ENCODE data around the gene DVL1. TPM values are rescaled to one million over a fixed set of nuclear protein-coding genes. Genes with fewer than 3 reads are reported as not detected.
A peak's percentile ranks its signal among the peaks of the same experiment; 100 is the strongest.

The DVL1 gene
- total and polyA plus RNA-seq, 2 of the 13 experiments (the other 11 are each of a cell fraction or from before 2014, with no cell fraction given), result 30.8 to 60.4 TPM

DNA sequence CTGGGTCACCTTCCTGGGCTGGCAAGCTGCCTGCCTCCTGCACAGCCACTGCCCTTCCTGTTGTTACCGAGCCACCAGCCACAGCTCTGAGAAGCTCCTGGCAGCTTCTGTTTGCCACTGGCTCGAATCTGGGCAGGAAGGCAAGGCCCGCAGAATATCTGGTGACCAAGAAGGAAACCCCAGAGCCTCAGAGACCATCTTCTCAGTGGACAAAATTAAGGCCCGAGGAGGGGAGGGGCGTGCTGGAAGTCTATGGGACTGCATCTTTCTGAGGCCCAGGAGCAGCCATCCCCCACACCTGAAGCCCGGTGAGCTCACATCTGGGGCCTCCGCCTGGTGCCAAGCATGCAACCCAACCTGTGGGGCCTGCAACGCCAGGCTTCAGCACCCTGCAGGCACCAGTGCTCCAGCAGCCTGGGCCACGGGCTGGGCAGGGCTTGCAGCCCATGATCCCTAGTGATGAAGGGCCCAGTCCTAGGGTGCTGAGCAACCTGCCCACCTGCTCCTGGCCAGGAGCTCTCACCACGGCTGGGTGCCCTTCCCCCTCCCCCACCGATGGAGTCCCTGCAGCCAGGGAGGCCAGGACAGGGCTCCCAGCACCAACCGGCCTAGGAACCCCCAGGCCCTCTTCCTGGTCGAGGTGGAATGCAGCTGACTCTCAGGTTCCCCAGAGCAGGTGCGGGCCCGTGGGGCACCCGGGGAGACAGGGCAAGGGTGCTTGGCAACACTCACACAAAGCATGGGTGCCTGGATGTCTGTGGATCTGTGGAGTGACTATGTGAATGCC, 23.7 kb downstream of the DVL1 start:
- Histone ChIP-seq H2AFZ (ENCODE audit: low read length) (no peak overlapping the region), H3K4me1 (ENCODE audit: insufficient read depth, low read length) (peaks cover 30% of the 10 kb centered on the region), H3K36me3 (replicated peaks in 1 of 2; ENCODE audit: control insufficient read depth in 1 of 2, insufficient read depth in 2 of 2, low read length in 2 of 2) (peaks cover 3 to 5% of the 10 kb centered on the region in 2 experiments; a peak in 2 of 5 replicates), H3K4me3 (replicated peaks in 1 of 3; ENCODE audit: insufficient read depth in 1 of 3, low read depth in 2 of 3, low read length in 3 of 3) (peak overlapping the region; percentile 68 to 96 (median 95)), H3K9ac (ENCODE audit: insufficient read depth, low read depth, low read length) (peak overlapping the region; percentile 90), H3K9me3 (ENCODE audit: low read length) (no peaks in the 10 kb centered on the region), H3K27me3 (ENCODE audit: control insufficient read depth in 1 of 2, insufficient read depth in 2 of 2, low read length in 2 of 2) (no peaks in the 10 kb centered on the region), H3K79me2 (ENCODE audit: insufficient read depth, low read length) (peaks cover 45% of the 10 kb centered on the region), H3K4me2 (ENCODE audit: low read depth, low read length) (peak overlapping the region; percentile 98), H3K27ac (ENCODE audit: extremely low read length, insufficient read depth, low read length) (peak overlapping the region; percentile 77), H4K20me1 (ENCODE audit: insufficient read depth, low read length) (peaks cover 5% of the 10 kb centered on the region; the same call in 1 of the 2 replicates)
- in situ Hi-C loops (cut with HindIII; ENCODE audit: extremely low pct_ligation_motif_present, low pct_unique_long_range_greater_than_20kb), result no loop called here
- ATAC-seq, result peak; percentile 10
- intact Hi-C loops (cut with micrococcal nuclease; ENCODE audit: unreplicated experiment), result loop anchor here (2.0 kb wide), 1 partner anchor 19 kb away; no protein-coding TSS in a partner anchor
- ChIA-PET CTCF (ENCODE audit: low intra/inter-chr PET ratio, low total read pairs) (no interaction called here), POLR2A (interaction anchor here (1.0 to 1.4 kb wide), 4 partner anchors 10 to 46 kb away, joined by 3 to 4 read pairs (median 3); no protein-coding TSS in a partner anchor)
- DNase-seq (ENCODE audit: low spot score), result no peak
- FAIRE-seq, result no peak
- 0% methylated on average over 3 of the region's 16 CpGs for WGBS (ENCODE audit: low lambda C conversion rate)
- no TSS peak for BruUV-seq (replicated peaks)
- TF ChIP-seq GATA4 (IDR thresholded peaks at IDR 0.05; ENCODE audit: borderline replicate concordance, low read depth) (no peak), MYNN (CRISPR knock-in tag; IDR thresholded peaks at IDR 0.05; ENCODE audit: low read depth) (0 out of 2 replicates have a peak, but pooled peaks have one; percentile 0), HES4 (CRISPR knock-in tag; IDR thresholded peaks at IDR 0.05; ENCODE audit: borderline replicate concordance) (no peak), TOE1 (CRISPR knock-in tag; IDR thresholded peaks at IDR 0.05) (no peak), KDM2A (CRISPR knock-in tag; IDR thresholded peaks at IDR 0.05; ENCODE audit: borderline replicate concordance, low read depth) (no peak), ARID2 (CRISPR knock-in tag; IDR thresholded peaks at IDR 0.05; ENCODE audit: borderline replicate concordance) (no peak), ZNF816 (CRISPR knock-in tag; IDR thresholded peaks at IDR 0.05; ENCODE audit: borderline replicate concordance) (no peak), ZIK1 (CRISPR knock-in tag; IDR thresholded peaks at IDR 0.05; ENCODE audit: borderline replicate concordance, low read depth) (0 out of 2 replicates have a peak, but pooled peaks have one; percentile 10), IKZF4 (CRISPR knock-in tag; IDR thresholded peaks at IDR 0.05; ENCODE audit: borderline replicate concordance, low read depth, not compliant biosample characterization) (peak; percentile 45), MTA1 (CRISPR knock-in tag; IDR thresholded peaks at IDR 0.05; ENCODE audit: borderline replicate concordance) (0 out of 2 replicates have a peak, but pooled peaks have one; percentile 8), LCORL (IDR thresholded peaks at IDR 0.05) (no peak), LCORL (CRISPR knock-in tag; IDR thresholded peaks at IDR 0.05) (0 out of 2 replicates have a peak, but pooled peaks have one; percentile 7), ZNF274 (CRISPR knock-in tag; IDR thresholded peaks at IDR 0.05) (0 out of 2 replicates have a peak, but pooled peaks have one; percentile 67), MYC (CRISPR knock-in tag; IDR thresholded peaks at IDR 0.05; ENCODE audit: borderline replicate concordance) (0 out of 2 replicates have a peak, but pooled peaks have one; percentile 7), HHEX (CRISPR knock-in tag; IDR thresholded peaks at IDR 0.05) (no peak), ZBTB38 (CRISPR knock-in tag; IDR thresholded peaks at IDR 0.05) (no peak), ZNF343 (CRISPR knock-in tag; IDR thresholded peaks at IDR 0.05) (no peak), ZNF546 (CRISPR knock-in tag; conservative IDR thresholded peaks at IDR 0.05) (no peak)
- TF ChIP-seq, protein P1, sequence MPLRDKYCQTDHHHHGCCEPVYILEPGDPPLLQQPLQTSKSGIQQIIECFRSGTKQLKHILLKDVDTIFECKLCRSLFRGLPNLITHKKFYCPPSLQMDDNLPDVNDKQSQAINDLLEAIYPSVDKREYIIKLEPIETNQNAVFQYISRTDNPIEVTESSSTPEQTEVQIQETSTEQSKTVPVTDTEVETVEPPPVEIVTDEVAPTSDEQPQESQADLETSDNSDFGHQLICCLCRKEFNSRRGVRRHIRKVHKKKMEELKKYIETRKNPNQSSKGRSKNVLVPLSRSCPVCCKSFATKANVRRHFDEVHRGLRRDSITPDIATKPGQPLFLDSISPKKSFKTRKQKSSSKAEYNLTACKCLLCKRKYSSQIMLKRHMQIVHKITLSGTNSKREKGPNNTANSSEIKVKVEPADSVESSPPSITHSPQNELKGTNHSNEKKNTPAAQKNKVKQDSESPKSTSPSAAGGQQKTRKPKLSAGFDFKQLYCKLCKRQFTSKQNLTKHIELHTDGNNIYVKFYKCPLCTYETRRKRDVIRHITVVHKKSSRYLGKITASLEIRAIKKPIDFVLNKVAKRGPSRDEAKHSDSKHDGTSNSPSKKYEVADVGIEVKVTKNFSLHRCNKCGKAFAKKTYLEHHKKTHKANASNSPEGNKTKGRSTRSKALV (CRISPR knock-in tag; IDR thresholded peaks at IDR 0.05), result no peak
- TF ChIP-seq, protein P2, sequence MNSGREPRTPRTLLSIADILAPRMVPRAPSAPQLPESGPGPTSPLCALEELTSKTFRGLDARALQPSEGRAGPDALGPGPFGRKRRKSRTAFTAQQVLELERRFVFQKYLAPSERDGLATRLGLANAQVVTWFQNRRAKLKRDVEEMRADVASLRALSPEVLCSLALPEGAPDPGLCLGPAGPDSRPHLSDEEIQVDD (CRISPR knock-in tag; IDR thresholded peaks at IDR 0.05; ENCODE audit: borderline replicate concordance), result no peak

Measured in HepG2 (cell line).